HEK293 (cell line): ENCODE data around the gene UBA52.

Source experiments
- ATF2 ChIP-seq: fragments of 450-650 bp; formaldehyde crosslinking; IDR thresholded peaks from 2 replicates; pipeline ENCODE4 v1.5.1; 2016; ENCODE audit warnings: missing biosample characterization, missing genetic modification characterization, low read depth
- EGR2 ChIP-seq: fragments of 450-650 bp; formaldehyde crosslinking; IDR thresholded peaks from 2 replicates; pipeline ENCODE4 v1.5.1; 2016; ENCODE audit warnings: low read depth, missing biosample characterization, missing genetic modification characterization
- GLIS1 ChIP-seq: fragments of 450-650 bp; formaldehyde crosslinking; IDR thresholded peaks from 2 replicates; pipeline ENCODE4 v1.5.1; 2016; ENCODE audit warnings: missing biosample characterization, missing genetic modification characterization
- IKZF3 ChIP-seq: fragments of 450-650 bp; IDR thresholded peaks from 2 replicates; pipeline ENCODE4 v1.5.0; 2018; ENCODE audit warnings: missing biosample characterization, mild to moderate bottlenecking, missing genetic modification characterization, moderate library complexity
- KLF16 ChIP-seq: fragments of 450-650 bp; formaldehyde crosslinking; IDR thresholded peaks from 2 replicates; pipeline ENCODE4 v1.5.1; 2017; ENCODE audit warnings: missing biosample characterization, missing genetic modification characterization
- SALL2 ChIP-seq: fragments of 450-650 bp; formaldehyde crosslinking; IDR thresholded peaks from 2 replicates; pipeline ENCODE4 v1.5.0; 2017; ENCODE audit warnings: missing biosample characterization, mild to moderate bottlenecking, missing genetic modification characterization, borderline replicate concordance
- ZBTB1 ChIP-seq: fragments of 450-650 bp; formaldehyde crosslinking; IDR thresholded peaks from 2 replicates; pipeline ENCODE4 v1.5.1; 2016; ENCODE audit warnings: missing biosample characterization, missing genetic modification characterization
- ZBTB10 ChIP-seq: fragments of 450-650 bp; formaldehyde crosslinking; IDR thresholded peaks from 2 replicates; pipeline ENCODE4 v1.5.1; 2016; ENCODE audit warnings: missing biosample characterization, missing genetic modification characterization
- ZBTB20 ChIP-seq: fragments of 450-650 bp; formaldehyde crosslinking; IDR thresholded peaks from 2 replicates; pipeline ENCODE4 v1.5.1; 2016; ENCODE audit warnings: missing biosample characterization, missing genetic modification characterization
- ZBTB26 ChIP-seq: fragments of 450-650 bp; formaldehyde crosslinking; optimal IDR thresholded peaks from 2 replicates; pipeline ENCODE3; 2016; ENCODE audit warnings: missing biosample characterization, mild to moderate bottlenecking, missing genetic modification characterization
- ZBTB48 ChIP-seq: fragments of 450-650 bp; formaldehyde crosslinking; IDR thresholded peaks from 2 replicates; pipeline ENCODE4 v1.5.1; 2016; ENCODE audit warnings: missing biosample characterization, missing genetic modification characterization
- ZBTB6 ChIP-seq: fragments of 450-650 bp; formaldehyde crosslinking; IDR thresholded peaks from 2 replicates; pipeline ENCODE4 v1.5.1; 2017; ENCODE audit warnings: missing biosample characterization, missing genetic modification characterization
- ZFHX2 ChIP-seq: fragments of 450-650 bp; formaldehyde crosslinking; conservative IDR thresholded peaks from 2 replicates; pipeline ENCODE4 v1.5.1; 2016; ENCODE audit warnings: missing biosample characterization, missing genetic modification characterization
- ZFP37 ChIP-seq: fragments of 450-650 bp; formaldehyde crosslinking; IDR thresholded peaks from 2 replicates; pipeline ENCODE4 v1.5.1; 2016; ENCODE audit warnings: missing biosample characterization, missing genetic modification characterization
- ZIC2 ChIP-seq: fragments of 450-650 bp; formaldehyde crosslinking; IDR thresholded peaks from 2 replicates; pipeline ENCODE4 v1.5.1; 2016; ENCODE audit warnings: missing biosample characterization, missing genetic modification characterization
- ZNF148 ChIP-seq: fragments of 450-650 bp; formaldehyde crosslinking; IDR thresholded peaks from 2 replicates; pipeline ENCODE4 v1.5.0; 2017; ENCODE audit warnings: missing biosample characterization, missing genetic modification characterization, borderline replicate concordance
- ZNF16 ChIP-seq: fragments of 450-650 bp; formaldehyde crosslinking; IDR thresholded peaks from 2 replicates; pipeline ENCODE4 v1.5.1; 2016; ENCODE audit warnings: low read depth, missing biosample characterization, missing genetic modification characterization
- ZNF19 ChIP-seq: fragments of 450-650 bp; formaldehyde crosslinking; IDR thresholded peaks from 2 replicates; pipeline ENCODE4; 2016; ENCODE audit warnings: missing biosample characterization, missing genetic modification characterization, low read depth
- ZNF266 ChIP-seq: fragments of 450-650 bp; formaldehyde crosslinking; IDR thresholded peaks from 2 replicates; pipeline ENCODE4 v1.5.1; 2016; ENCODE audit warnings: missing biosample characterization, missing genetic modification characterization, low read depth
- ZNF335 ChIP-seq: fragments of 450-650 bp; formaldehyde crosslinking; conservative IDR thresholded peaks from 2 replicates; pipeline ENCODE4 v1.5.1; 2016; ENCODE audit warnings: missing biosample characterization, missing genetic modification characterization
- ZNF398 ChIP-seq: fragments of 450-650 bp; formaldehyde crosslinking; IDR thresholded peaks from 2 replicates; pipeline ENCODE4 v1.5.1; 2017; ENCODE audit warnings: missing biosample characterization, missing genetic modification characterization
- ZNF513 ChIP-seq: fragments of 450-650 bp; IDR thresholded peaks from 2 replicates; pipeline ENCODE4 v1.5.1; 2018; ENCODE audit warnings: missing biosample characterization, missing genetic modification characterization
- ZNF707 ChIP-seq: fragments of 450-650 bp; formaldehyde crosslinking; IDR thresholded peaks from 2 replicates; pipeline ENCODE4 v1.5.1; 2016; ENCODE audit warnings: missing biosample characterization, missing genetic modification characterization
- ZNF776 ChIP-seq: fragments of 450-650 bp; formaldehyde crosslinking; IDR thresholded peaks from 2 replicates; pipeline ENCODE4 v1.5.0; 2017; ENCODE audit warnings: missing biosample characterization, missing genetic modification characterization, borderline replicate concordance
- ZSCAN23 ChIP-seq: fragments of 450-650 bp; formaldehyde crosslinking; IDR thresholded peaks from 2 replicates; pipeline ENCODE4 v1.5.1; 2016; ENCODE audit warnings: missing biosample characterization, missing genetic modification characterization

Gene UBA52

GRCh38 chr19:18611327-18612050 lies 39.8 kb downstream of the UBA52 start (continued):
- TF ChIP-seq ZNF707 (tag by site-specific recombination) = no peak
- TF ChIP-seq ZBTB10 (tag by site-specific recombination) = peak; percentile 35; the same call in 1 of the 2 replicates
- TF ChIP-seq ATF2 (tag by site-specific recombination) = no peak
- TF ChIP-seq EGR2 = peak; percentile 92
- no peak for TF ChIP-seq ZBTB6 (tag by site-specific recombination)
- no peak for TF ChIP-seq SALL2
- TF ChIP-seq ZNF776 (tag by site-specific recombination) = no peak
- TF ChIP-seq ZFHX2 (tag by site-specific recombination) = peak; percentile 98
- no peak for TF ChIP-seq ZNF148 (tag by site-specific recombination)
- no peak for TF ChIP-seq ZBTB1 (tag by site-specific recombination)
- TF ChIP-seq ZSCAN23 (tag by site-specific recombination) = no peak
- no peak for TF ChIP-seq IKZF3
- no peak for TF ChIP-seq ZNF266 (tag by site-specific recombination)
- peak; percentile 90 for TF ChIP-seq ZNF335
- TF ChIP-seq ZIC2 (tag by site-specific recombination) = peak; percentile 74
- TF ChIP-seq ZBTB26 (tag by site-specific recombination) = peak; percentile 38
- TF ChIP-seq ZFP37 (tag by site-specific recombination) = no peak
- TF ChIP-seq ZNF513 (tag by site-specific recombination) = no peak
- peak; percentile 38; the same call in 1 of the 2 replicates for TF ChIP-seq KLF16 (tag by site-specific recombination)
- TF ChIP-seq ZBTB48 (tag by site-specific recombination) = no peak
- TF ChIP-seq ZNF398 = peak; percentile 80
- TF ChIP-seq GLIS1 = peak; percentile 91
- TF ChIP-seq ZNF16 (tag by site-specific recombination) = no peak
- TF ChIP-seq ZBTB20 = no peak
- TF ChIP-seq ZNF19 (tag by site-specific recombination) = no peak
